ENCODE data around the gene EVI2A. TPM values are rescaled to one million over a fixed set of nuclear protein-coding genes. Genes with fewer than 3 reads are reported as not detected.

Gene EVI2A
- total and polyA plus RNA-seq, 10 of the 15 experiments (the other 5 are each of a cell fraction or from before 2014, with no cell fraction given), result 4.6 to 78.3 (median 25.7) TPM

DNA sequence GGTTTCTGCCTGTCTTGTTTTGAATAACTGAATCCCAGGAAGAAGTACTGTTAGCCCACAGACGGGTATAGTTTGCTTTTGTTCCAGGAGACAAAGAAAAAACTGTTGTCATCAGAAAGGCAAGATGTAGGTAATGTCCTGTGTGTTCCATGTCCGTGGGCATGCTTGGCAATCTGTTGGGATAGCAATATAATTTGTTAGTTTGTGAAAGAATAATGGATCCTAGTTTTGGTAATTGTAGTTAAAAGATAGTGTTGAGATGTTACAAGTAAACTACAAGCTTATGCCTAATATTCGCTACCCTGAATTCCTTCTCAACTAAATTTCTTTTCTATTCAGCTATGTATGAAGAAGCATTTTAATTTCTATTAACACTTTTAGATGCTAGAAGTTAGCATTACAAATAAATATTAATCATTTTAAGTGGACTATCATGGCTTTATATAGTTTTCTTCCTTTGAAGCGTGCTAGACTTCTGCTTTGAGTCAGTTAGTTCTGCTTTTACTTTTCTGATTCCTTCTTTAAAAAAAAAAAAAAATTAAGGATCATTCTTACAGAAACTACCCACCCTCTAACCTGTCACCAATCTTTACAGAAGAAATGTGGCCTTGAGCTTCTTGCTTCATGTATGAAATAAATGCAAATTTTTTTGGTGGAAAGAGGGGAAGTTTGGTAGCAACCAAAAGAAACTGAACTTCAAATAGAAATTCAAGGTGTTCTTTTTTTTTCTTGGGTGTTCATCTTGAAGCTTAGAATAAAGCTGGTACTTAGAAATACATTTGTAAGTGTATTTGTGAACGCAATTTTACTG is 2.4 kb downstream of the EVI2A start (continued):
- TF ChIP-seq CHD2 (IDR thresholded peaks at IDR 0.05; ENCODE audit: borderline replicate concordance, low read depth, low read length), result no peak
- TF ChIP-seq, protein P1, sequence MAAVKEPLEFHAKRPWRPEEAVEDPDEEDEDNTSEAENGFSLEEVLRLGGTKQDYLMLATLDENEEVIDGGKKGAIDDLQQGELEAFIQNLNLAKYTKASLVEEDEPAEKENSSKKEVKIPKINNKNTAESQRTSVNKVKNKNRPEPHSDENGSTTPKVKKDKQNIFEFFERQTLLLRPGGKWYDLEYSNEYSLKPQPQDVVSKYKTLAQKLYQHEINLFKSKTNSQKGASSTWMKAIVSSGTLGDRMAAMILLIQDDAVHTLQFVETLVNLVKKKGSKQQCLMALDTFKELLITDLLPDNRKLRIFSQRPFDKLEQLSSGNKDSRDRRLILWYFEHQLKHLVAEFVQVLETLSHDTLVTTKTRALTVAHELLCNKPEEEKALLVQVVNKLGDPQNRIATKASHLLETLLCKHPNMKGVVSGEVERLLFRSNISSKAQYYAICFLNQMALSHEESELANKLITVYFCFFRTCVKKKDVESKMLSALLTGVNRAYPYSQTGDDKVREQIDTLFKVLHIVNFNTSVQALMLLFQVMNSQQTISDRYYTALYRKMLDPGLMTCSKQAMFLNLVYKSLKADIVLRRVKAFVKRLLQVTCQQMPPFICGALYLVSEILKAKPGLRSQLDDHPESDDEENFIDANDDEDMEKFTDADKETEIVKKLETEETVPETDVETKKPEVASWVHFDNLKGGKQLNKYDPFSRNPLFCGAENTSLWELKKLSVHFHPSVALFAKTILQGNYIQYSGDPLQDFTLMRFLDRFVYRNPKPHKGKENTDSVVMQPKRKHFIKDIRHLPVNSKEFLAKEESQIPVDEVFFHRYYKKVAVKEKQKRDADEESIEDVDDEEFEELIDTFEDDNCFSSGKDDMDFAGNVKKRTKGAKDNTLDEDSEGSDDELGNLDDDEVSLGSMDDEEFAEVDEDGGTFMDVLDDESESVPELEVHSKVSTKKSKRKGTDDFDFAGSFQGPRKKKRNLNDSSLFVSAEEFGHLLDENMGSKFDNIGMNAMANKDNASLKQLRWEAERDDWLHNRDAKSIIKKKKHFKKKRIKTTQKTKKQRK (IDR thresholded peaks at IDR 0.05; ENCODE audit: low read depth, low read length), result no peak
- no peak for TF ChIP-seq LARP7 (IDR thresholded peaks at IDR 0.05)
- TF ChIP-seq SUZ12 (IDR thresholded peaks at IDR 0.05; ENCODE audit: unreplicated experiment), result no peak
- TF ChIP-seq, protein P2, sequence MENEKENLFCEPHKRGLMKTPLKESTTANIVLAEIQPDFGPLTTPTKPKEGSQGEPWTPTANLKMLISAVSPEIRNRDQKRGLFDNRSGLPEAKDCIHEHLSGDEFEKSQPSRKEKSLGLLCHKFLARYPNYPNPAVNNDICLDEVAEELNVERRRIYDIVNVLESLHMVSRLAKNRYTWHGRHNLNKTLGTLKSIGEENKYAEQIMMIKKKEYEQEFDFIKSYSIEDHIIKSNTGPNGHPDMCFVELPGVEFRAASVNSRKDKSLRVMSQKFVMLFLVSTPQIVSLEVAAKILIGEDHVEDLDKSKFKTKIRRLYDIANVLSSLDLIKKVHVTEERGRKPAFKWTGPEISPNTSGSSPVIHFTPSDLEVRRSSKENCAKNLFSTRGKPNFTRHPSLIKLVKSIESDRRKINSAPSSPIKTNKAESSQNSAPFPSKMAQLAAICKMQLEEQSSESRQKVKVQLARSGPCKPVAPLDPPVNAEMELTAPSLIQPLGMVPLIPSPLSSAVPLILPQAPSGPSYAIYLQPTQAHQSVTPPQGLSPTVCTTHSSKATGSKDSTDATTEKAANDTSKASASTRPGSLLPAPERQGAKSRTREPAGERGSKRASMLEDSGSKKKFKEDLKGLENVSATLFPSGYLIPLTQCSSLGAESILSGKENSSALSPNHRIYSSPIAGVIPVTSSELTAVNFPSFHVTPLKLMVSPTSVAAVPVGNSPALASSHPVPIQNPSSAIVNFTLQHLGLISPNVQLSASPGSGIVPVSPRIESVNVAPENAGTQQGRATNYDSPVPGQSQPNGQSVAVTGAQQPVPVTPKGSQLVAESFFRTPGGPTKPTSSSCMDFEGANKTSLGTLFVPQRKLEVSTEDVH (IDR thresholded peaks at IDR 0.05; ENCODE audit: low read depth, partially characterized antibody), result no peak
- no peak for TF ChIP-seq MEF2B (IDR thresholded peaks at IDR 0.05; ENCODE audit: partially characterized antibody, poor library complexity, severe bottlenecking)
- TF ChIP-seq FOS (IDR thresholded peaks at IDR 0.05; ENCODE audit: borderline replicate concordance, extremely low read depth, insufficient read length), result no peak
- TF ChIP-seq NFYB (IDR thresholded peaks at IDR 0.05; ENCODE audit: insufficient read depth, low read depth, low read length), result no peak
- TF ChIP-seq RELA (IDR thresholded peaks at IDR 0.05; ENCODE audit: borderline replicate concordance, partially characterized antibody), result no peak
- no peak for TF ChIP-seq WRNIP1 (IDR thresholded peaks at IDR 0.05; ENCODE audit: borderline replicate concordance, low read depth, low read length)
- TF ChIP-seq HCFC1 (IDR thresholded peaks at IDR 0.05; ENCODE audit: low read length), result no peak
- no peak for TF ChIP-seq ASH2L (IDR thresholded peaks at IDR 0.05; ENCODE audit: borderline replicate concordance, low read depth)
- TF ChIP-seq IKZF1 (conservative IDR thresholded peaks at IDR 0.05), result 0 out of 2 replicates have a peak, but pooled peaks have one; percentile 12
- TF ChIP-seq POLR2AphosphoS2 (IDR thresholded peaks at IDR 0.05; ENCODE audit: low read depth, low read length), result no peak
- no peak for TF ChIP-seq MYC (IDR thresholded peaks at IDR 0.05; ENCODE audit: insufficient read depth, insufficient read length, insufficient replicate concordance, low read length, severe bottlenecking)
- no peak for TF ChIP-seq DPF2 (IDR thresholded peaks at IDR 0.05)
- TF ChIP-seq SMAD1 (IDR thresholded peaks at IDR 0.05; ENCODE audit: low read depth, partially characterized antibody), result no peak
- peak; percentile 46; the same call in 1 of the 2 replicates for TF ChIP-seq JUND (IDR thresholded peaks at IDR 0.05; ENCODE audit: low read depth, low read length)
- TF ChIP-seq TAF1 (IDR thresholded peaks at IDR 0.05; ENCODE audit: borderline replicate concordance, low read depth, low read length), result no peak
- TF ChIP-seq CBX5 (IDR thresholded peaks at IDR 0.05; ENCODE audit: low read depth), result no peak
- no peak for TF ChIP-seq RFX5 (IDR thresholded peaks at IDR 0.05; ENCODE audit: low read depth, low read length)
- TF ChIP-seq, protein P3, sequence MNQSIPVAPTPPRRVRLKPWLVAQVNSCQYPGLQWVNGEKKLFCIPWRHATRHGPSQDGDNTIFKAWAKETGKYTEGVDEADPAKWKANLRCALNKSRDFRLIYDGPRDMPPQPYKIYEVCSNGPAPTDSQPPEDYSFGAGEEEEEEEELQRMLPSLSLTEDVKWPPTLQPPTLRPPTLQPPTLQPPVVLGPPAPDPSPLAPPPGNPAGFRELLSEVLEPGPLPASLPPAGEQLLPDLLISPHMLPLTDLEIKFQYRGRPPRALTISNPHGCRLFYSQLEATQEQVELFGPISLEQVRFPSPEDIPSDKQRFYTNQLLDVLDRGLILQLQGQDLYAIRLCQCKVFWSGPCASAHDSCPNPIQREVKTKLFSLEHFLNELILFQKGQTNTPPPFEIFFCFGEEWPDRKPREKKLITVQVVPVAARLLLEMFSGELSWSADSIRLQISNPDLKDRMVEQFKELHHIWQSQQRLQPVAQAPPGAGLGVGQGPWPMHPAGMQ (IDR thresholded peaks at IDR 0.05; ENCODE audit: borderline replicate concordance), result no peak
- TF ChIP-seq EGR1 (IDR thresholded peaks at IDR 0.05; ENCODE audit: borderline replicate concordance in 1 of 2, low read depth in 2 of 2, low read length in 2 of 2), result no peak

Measured in GM12878 (cell line).